OCI-LY1 (cell line): ENCODE measurements around the gene MYO1G.

Experiments
- CTCF ChIP-seq: fragments of 200-600 bp; sonication (generic), shearing (Covaris generic); IDR thresholded peaks from 2 replicates; pipeline ENCODE4 v1.5.1; 2017; ENCODE audit warnings: mild to moderate bottlenecking, antibody characterized with exemption, low read length, moderate library complexity, mixed read lengths
- EZH2 ChIP-seq: fragments of 200-600 bp; sonication (generic), shearing (Covaris generic); IDR thresholded peaks from 2 replicates; pipeline ENCODE4 v1.8.0; 2017; ENCODE audit warnings: borderline replicate concordance, mixed run types, mild to moderate bottlenecking, antibody characterized with exemption, low read length, moderate library complexity, mixed read lengths

DNA sequence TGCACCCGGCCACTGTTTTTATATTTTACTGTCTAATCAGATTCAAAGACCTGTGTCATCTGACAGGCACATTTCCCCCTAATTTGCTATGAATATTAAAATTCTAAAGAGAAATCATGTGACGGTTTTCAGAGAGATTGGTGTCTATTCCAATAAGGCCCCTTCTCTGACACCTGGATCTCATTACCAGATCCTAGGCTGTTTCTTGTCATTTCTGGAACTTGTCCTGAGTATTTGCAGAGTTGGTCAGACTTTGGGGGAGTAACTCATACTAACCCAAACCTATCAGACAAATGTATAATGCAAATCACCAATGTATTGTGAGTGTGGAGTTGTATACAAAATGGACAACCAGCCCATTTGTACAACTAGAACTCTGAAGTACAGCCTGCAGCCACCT lies 29.5 kb downstream of the MYO1G start:
- TF ChIP-seq CTCF (no peak), EZH2 (no peak)
